Endodermal cell (in vitro differentiated cells): Measurements from ENCODE around the gene HS3ST3A1. TPM values are rescaled to one million over a fixed set of nuclear protein-coding genes. Genes with fewer than 3 reads are reported as not detected.

ENCODE experiments used
- DNase-seq: peaks from one replicate; pipeline ENCODE4 v3.0.0-alpha.2; 2017
- H3K27ac ChIP-seq: 2 replicates; pipeline ENCODE4 v1.5.1; 2013; ENCODE audit warnings: mild to moderate bottlenecking, low read depth, low read length, moderate library complexity
- H3K27me3 ChIP-seq: 2 replicates; pipeline ENCODE4 v1.6.1; 2013; ENCODE audit warnings: mild to moderate bottlenecking, low read length, moderate library complexity; ENCODE audit not compliant: insufficient read depth, control insufficient read depth, poor library complexity, severe bottlenecking
- H3K36me3 ChIP-seq: 2 replicates; pipeline ENCODE4 v1.7.0; 2013; ENCODE audit warnings: mild to moderate bottlenecking, low read length, moderate library complexity; ENCODE audit not compliant: control insufficient read depth, insufficient read depth
- H3K4me1 ChIP-seq: one replicate; pipeline ENCODE4 v1.7.0; 2013; ENCODE audit warnings: low read length; ENCODE audit not compliant: control insufficient read depth, insufficient read depth
- H3K4me3 ChIP-seq: 2 replicates; pipeline ENCODE4 v1.5.1; 2013; ENCODE audit warnings: mild to moderate bottlenecking, low read length, moderate library complexity
- H3K9ac ChIP-seq: 2 replicates; pipeline ENCODE4 v1.6.1; 2013; ENCODE audit warnings: mild to moderate bottlenecking, low read length, moderate library complexity; ENCODE audit not compliant: poor library complexity, severe bottlenecking; ENCODE audit errors: extremely low read depth
- H3K9me3 ChIP-seq: 2 replicates; pipeline ENCODE4 v1.6.1; 2013; ENCODE audit warnings: mild to moderate bottlenecking, low read length, moderate library complexity; ENCODE audit not compliant: control insufficient read depth
- H3K27ac Mint-ChIP-seq: 2 replicates; pipeline ENCODE4 v1.8.0; 2020; ENCODE audit warnings: mixed read lengths
- H3K27me3 Mint-ChIP-seq: 2 replicates; pipeline ENCODE4 v1.8.0; 2021; ENCODE audit warnings: mild to moderate bottlenecking, mixed read lengths; ENCODE audit not compliant: insufficient read depth
- H3K36me3 Mint-ChIP-seq: 2 replicates; pipeline ENCODE4 v1.8.0; 2020; ENCODE audit warnings: low read depth, mixed read lengths
- H3K4me1 Mint-ChIP-seq: 2 replicates; pipeline ENCODE4 v1.8.0; 2020; ENCODE audit warnings: mixed read lengths
- H3K4me3 Mint-ChIP-seq: 2 replicates; pipeline ENCODE4 v1.8.0; 2020; ENCODE audit warnings: mild to moderate bottlenecking, moderate library complexity, mixed read lengths
- H3K9me3 Mint-ChIP-seq: 2 replicates; pipeline ENCODE4 v1.8.0; 2020; ENCODE audit warnings: mild to moderate bottlenecking, mixed read lengths
- CTCF ChIP-seq: fragments of 200-600 bp; sonication (generic); conservative IDR thresholded peaks from 2 replicates; pipeline ENCODE4 v1.5.0; 2021; ENCODE audit warnings: antibody characterized with exemption, mild to moderate bottlenecking
- WGBS, 2 experiments: methylation state at CpG; one replicate each; pipeline versions ENCODE4 v1.1.5 to v1.1.7; 2013; ENCODE audit warnings: missing lambda C conversion rate in 2 of 2, mixed read lengths in 1 of 2; ENCODE audit not compliant: insufficient coverage in 1 of 2, insufficient read length in 1 of 2; 5-methylcytosine and 5-hydroxymethylcytosine counted together
- total RNA-seq, 2 donors: library from RNA; stranded (reverse); fragmentation: NEBNext Ultra II Directional in 1 of 2; extraction: Animal tissue kit (Norgen Biotek cat#: 25700) in 1 of 2; gene quantifications; 2 replicates in 1 of 2; 3 replicates in 1 of 2; pipeline ENCODE4 v1.2.1, GENCODE V29; 2021

HS3ST3A1 gene
- total RNA-seq, 2 donors from 2014 or later = 1.9 to 2.4 TPM

GRCh38 chr17:13534946-13535345, 66.8 kb downstream of the HS3ST3A1 start:
- Mint-ChIP-seq H3K9me3 (peaks cover 3% of the 10 kb centered on the region), H3K27me3 (no peaks in the 10 kb centered on the region), H3K4me3 (no peak overlapping the region), H3K27ac (no peak overlapping the region), H3K36me3 (no peaks in the 10 kb centered on the region), H3K4me1 (no peaks in the 10 kb centered on the region)
- H3K4me1 ChIP-seq = no peaks in the 10 kb centered on the region
- H3K4me3 ChIP-seq = no peak overlapping the region
- H3K9me3 ChIP-seq = peaks cover 11% of the 10 kb centered on the region
- no CpG with 5 or more reads among the region's 1 CpG for WGBS, 2 experiments
- no peak for DNase-seq
- H3K9ac ChIP-seq = no peak overlapping the region
- no peak overlapping the region for H3K27ac ChIP-seq
- peaks cover 3% of the 10 kb centered on the region for H3K36me3 ChIP-seq
- no peak for TF ChIP-seq CTCF
- H3K27me3 ChIP-seq = no peaks in the 10 kb centered on the region

- no peak overlapping the region for H3K4me3 ChIP-seq
- Mint-ChIP-seq H3K36me3 (no peaks in the 10 kb centered on the region), H3K4me1 (peaks cover 7% of the 10 kb centered on the region), H3K9me3 (peaks cover 3% of the 10 kb centered on the region), H3K27me3 (no peaks in the 10 kb centered on the region), H3K4me3 (no peak overlapping the region), H3K27ac (no peak overlapping the region)
- no peak for TF ChIP-seq CTCF
- WGBS, 2 experiments = 44 to 45% methylated on average over 2 of the region's 2 CpGs
- DNase-seq = no peak
- H3K9ac ChIP-seq = no peak overlapping the region
- H3K4me1 ChIP-seq = no peaks in the 10 kb centered on the region
- no peaks in the 10 kb centered on the region for H3K27me3 ChIP-seq
- peaks cover 11% of the 10 kb centered on the region for H3K9me3 ChIP-seq
- no peak overlapping the region for H3K27ac ChIP-seq
- H3K36me3 ChIP-seq = no peaks in the 10 kb centered on the region
Measured at GRCh38 chr17:13531721-13532120, 70.0 kb downstream of the HS3ST3A1 start.

- Histone ChIP-seq H3K9ac (no peak overlapping the region), H3K4me3 (no peak overlapping the region), H3K27ac (no peak overlapping the region), H3K36me3 (no peaks in the 10 kb centered on the region), H3K4me1 (no peaks in the 10 kb centered on the region), H3K27me3 (no peaks in the 10 kb centered on the region), H3K9me3 (no peaks in the 10 kb centered on the region)
- 85% methylated on average over 3 of the region's 3 CpGs; no CpG with 5 or more reads in 1 of the 2 experiments for WGBS, 2 experiments
- H3K27ac Mint-ChIP-seq = no peak overlapping the region
- DNase-seq = no peak
- H3K9me3 Mint-ChIP-seq = no peaks in the 10 kb centered on the region
- no peaks in the 10 kb centered on the region for H3K27me3 Mint-ChIP-seq
- no peak for TF ChIP-seq CTCF
- no peak overlapping the region for H3K4me3 Mint-ChIP-seq
- H3K36me3 Mint-ChIP-seq = no peaks in the 10 kb centered on the region
- peaks cover 7% of the 10 kb centered on the region for H3K4me1 Mint-ChIP-seq
Measured at GRCh38 chr17:13525876-13526275, 75.9 kb downstream of the HS3ST3A1 start.
